HG03108 (cell line): ENCODE data around the gene ZBTB46.

Experiments
- ATAC-seq: cut with Tn5 transposase; IDR thresholded peaks from one replicate; pipeline ENCODE4 v1.9.1; 2021; ENCODE audit warnings: moderate library complexity; ENCODE audit not compliant: unreplicated experiment

The ZBTB46 gene

DNA sequence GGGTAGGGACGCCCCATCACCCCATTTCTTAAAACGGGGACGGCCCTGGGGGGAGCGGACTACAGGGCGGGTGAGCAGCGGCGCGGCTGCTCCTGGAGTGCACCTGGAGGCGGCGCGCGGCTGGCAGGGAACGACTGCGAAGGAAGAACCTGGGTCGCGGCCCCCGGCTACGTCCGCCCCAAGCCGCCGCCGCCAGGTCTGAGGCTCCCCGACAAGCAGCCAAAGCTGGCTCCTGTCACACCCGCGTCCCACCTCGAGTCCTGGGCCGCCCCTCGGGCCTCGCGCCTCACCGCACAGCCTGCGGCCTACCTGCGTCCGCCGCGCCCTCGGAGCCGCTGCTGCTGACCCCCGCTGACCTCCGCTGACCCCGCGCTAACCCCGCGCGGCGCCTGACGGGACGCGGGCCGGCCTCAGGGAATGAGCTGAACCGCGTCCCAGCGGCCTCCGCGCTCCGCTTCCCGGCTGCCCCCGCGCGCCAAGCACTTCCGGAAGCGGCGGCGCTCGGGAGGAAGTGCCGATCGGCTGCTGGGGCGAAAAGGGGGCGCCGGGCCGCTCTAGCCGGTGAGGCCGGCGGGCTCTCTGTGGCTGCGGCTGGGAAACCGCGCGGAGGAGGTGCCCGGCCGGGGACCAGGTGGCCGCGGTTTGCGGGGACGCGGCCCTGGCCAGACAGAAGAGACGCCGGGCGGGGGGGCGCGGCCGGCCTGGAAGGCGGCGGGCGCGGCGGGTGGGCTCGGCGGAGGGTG is 123.3 kb downstream of the ZBTB46 start, which contains the start of the genes ARFRP1 and ZGPAT:
Gene ARFRP1, minus strand, starts transcription at position 419 of the 743 bp plus-strand sequence. CDS start 885 bp downstream, outside the sequence.
Gene ZGPAT, plus strand, starts transcription at position 482 of the 743 bp plus-strand sequence. CDS start 542 bp downstream, outside the sequence.
- ATAC-seq = peak; percentile 60

- peak; percentile 10 for ATAC-seq
These were observed 124.1 kb downstream of the ZBTB46 start for GRCh38 chr20:63706852-63707557.

DNA sequence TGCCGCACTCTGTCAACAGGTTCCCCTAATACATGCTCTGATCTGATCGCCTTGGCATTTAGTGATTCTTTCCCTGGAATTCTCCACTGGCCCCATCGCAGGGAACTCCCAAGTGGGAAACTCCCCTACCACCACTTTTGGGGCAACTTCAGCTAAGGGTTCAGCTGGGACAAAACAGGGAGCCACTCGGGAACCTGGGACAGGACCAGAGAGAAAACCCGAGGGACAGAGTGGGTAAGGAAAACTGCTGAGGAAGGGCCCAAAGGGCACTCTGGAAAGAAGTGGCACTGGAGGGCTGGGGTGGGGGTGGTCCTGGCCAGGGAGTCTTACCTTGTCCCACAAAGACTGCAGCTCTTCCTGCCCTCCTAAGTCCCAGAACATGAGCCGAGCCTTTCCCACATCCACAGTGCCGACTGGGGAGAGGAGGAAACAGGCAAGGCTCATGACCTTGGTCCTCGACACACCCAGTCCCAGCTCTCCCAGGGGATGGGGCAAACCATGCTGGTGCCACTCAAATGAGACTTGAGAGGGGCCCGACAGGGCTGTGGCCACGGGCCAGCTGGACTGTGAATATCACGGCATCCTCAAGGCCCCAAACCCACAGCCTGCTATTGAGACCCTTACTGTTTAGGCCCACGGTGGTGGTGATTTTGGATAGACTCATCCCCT is 124.9 kb downstream of the ZBTB46 start:
- ATAC-seq = no peak

DNA sequence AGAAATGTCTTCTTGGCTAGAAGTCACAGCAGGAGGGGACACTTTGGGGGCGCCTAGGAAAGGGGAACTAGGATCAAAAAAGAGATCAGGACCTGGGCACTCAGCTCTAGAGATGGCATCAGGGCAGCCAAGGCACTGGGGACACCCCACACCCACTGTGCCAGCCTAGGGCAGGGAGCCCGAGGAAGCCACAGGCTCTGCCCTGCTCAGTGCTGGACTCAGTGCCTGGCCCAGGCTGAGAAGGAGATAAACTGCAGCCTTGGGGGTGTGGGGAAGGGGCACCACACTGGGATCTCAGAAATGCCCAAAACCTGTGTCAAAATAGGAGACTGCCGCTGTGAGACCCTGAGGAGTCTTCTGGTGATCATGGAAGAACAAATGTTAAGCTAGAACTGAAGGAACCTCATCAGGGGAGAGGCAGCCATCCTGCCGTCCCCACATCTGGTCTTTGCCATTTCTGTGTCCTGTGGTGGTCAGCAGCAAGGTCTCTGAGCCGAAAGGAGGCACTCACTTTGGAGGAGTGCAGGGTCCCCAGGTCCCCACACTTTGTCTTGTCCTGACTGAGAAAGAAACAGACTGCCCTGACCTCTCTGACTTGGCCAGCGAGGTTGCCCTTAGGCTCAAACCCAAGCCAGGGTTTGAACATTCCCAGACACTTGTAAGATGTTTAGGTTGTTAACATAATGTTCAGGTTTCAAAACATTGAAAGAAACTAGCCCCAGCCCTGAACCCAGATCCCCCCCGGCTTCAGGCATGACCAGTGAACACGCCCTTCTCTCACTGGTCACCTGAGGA is 125.6 kb downstream of the ZBTB46 start:
- ATAC-seq = no peak

DNA sequence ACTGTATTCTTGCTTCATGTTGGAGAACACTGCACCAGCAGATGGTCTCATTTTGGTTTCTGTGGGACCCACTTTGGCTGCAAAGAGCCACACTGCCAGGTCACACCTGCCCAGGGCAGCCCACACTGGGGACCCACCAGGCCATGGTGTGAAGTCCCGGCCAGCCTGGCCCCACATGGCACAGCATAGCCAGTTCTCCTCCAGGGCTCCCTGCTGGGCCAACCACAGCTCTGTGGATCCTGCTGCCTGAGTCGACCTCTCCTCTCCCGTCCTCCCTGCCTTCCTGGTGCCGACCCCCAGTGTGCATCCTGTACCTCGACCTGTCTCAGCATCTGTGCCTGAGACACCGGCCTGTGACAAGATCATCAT is 126.3 kb downstream of the ZBTB46 start:
- no peak for ATAC-seq

- ATAC-seq = no peak
These were observed 126.9 kb downstream of the ZBTB46 start for GRCh38 chr20:63703976-63704748.

- no peak for ATAC-seq
These were observed 127.5 kb downstream of the ZBTB46 start for GRCh38 chr20:63703471-63703975.

GRCh38 chr20:63702751-63703470 is 128.2 kb downstream of the ZBTB46 start:
- no peak for ATAC-seq

GRCh38 chr20:63702036-63702665 is 128.9 kb downstream of the ZBTB46 start:
- ATAC-seq = no peak

GRCh38 chr20:63701329-63702035 is 129.6 kb downstream of the ZBTB46 start:
- ATAC-seq = no peak

DNA sequence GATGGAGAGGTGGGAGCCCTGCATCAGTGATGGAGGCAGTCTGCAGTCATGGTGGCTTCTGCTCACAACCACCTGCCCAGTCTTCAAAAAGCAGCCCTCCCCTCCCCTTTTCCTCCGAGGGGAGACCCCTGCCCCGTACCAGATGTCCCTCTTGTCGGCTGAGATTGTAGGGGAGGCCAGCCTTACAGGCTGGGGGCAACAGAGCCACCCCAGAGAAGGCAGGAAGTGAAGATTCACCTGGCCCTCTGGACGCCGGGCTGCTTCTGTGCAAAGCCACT is 130.1 kb downstream of the ZBTB46 start:
- no peak for ATAC-seq

- ATAC-seq = no peak
These were observed 130.6 kb downstream of the ZBTB46 start for GRCh38 chr20:63700199-63701050.

DNA sequence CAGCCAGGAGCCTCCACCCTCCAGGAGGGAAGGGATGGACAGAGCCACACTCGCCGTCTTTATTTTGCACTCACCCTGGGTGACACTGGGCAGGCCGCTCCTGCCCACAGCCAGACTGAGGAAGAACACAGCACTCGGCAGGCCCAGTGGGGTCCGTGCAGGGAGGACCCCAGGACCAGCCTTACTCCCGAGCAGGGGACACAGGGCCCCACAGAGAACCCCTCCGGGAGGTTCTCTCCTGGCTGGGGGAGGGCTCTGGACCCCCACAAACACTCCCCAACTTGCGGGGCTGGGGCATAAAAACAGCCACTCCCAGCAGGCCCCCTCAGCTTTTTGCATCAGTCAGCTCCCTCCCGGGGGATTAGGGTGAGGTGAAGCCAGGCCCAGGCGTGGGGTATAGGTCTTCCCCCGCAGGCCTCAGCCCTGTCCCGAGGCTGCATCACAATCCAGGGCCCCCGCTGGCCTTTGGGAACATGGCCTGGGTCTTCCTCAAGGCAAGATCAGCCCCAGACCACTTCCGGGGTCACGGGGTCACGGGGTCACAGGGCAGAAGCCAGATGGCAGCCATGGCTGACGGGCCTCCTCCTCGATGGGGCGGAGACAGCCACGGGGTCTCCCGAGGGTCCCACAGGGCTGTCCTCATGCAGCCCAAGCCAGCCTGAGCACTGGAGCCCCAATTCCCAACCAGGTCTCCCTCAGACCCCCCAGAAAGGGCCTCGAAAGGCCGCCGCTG is 131.4 kb downstream of the ZBTB46 start:
- no peak for ATAC-seq

DNA sequence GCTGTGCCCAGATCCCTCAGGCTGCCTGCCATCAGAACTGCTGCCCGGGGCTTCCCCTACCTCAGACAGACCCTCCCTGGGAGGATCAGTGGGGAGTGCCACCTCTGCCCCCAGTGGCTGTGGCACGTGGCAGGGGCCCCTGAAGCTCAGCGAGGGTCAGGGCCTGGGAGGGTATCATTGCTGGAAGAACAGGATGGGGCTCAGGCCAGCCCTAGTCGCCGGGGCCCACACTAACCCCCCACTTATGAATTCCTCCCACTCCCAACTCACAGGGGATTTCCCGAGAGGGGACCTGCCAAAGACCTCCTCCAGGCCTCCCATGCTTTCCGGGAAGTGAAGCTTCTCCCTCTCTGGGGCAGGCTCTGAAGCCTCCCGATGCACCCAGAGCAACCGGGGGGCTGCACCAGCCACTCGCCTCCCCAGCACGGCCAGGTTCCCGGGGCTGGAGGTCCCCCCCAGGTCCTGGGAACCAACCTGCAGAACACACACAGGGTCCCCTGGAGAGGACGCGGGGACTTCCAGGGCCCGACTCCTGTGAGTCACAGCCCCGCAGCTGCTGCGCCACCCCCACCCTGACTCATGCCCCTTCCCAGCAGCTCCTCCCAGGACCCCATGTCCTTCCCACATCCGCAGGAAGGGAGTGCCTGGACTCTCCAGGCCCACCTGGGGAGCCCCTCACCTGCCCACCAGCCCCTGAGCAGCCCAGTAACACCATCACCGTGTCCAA is 132.2 kb downstream of the ZBTB46 start:
- no peak for ATAC-seq

DNA sequence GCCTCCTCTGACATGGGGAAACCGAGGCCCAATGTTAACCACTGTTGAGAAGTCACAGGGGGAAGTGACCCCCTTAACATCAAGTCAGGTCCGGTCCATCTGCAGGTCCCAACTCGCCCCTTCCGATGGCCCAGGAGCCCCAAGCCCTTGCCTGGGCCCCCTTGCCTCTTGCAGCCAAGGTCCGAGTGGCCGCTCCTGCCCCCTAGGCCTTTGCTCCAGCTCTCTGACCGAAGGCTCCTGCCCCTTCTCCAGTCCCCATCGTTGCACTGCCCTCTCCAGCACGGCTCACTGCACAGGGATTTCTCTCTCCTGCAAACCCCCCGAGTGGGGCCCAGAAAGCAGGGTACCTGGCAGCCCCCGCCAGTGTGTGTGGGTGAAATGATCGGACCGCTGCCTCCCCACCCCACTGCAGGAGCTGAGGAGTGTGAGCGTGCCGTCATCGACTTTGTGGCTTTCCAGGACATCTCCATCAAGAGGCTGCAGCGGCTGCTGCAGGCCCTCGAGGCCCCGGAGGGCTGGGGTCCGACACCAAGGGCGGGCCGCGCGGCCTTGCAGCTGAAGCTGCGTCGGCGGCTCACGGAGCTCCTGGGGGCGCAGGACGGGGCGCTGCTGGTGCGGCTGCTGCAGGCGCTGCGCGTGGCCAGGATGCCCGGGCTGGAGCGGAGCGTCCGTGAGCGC is 133.1 kb downstream of the ZBTB46 start:
- no peak for ATAC-seq
